Stimulated activated CD4-positive, alpha-beta T cell treated with anti-CD3 and anti-CD28 coated beads, TNF-alpha, amount 100 ng/mL, for 24 hours (primary cell): ENCODE results near the gene RHOT2.

Experiments
- DNase-seq, 3 experiments: peaks; one replicate each; pipeline ENCODE4 v3.0.0-alpha.2; 2020; ENCODE audit warnings: low read depth in 3 of 3

Gene RHOT2

DNA sequence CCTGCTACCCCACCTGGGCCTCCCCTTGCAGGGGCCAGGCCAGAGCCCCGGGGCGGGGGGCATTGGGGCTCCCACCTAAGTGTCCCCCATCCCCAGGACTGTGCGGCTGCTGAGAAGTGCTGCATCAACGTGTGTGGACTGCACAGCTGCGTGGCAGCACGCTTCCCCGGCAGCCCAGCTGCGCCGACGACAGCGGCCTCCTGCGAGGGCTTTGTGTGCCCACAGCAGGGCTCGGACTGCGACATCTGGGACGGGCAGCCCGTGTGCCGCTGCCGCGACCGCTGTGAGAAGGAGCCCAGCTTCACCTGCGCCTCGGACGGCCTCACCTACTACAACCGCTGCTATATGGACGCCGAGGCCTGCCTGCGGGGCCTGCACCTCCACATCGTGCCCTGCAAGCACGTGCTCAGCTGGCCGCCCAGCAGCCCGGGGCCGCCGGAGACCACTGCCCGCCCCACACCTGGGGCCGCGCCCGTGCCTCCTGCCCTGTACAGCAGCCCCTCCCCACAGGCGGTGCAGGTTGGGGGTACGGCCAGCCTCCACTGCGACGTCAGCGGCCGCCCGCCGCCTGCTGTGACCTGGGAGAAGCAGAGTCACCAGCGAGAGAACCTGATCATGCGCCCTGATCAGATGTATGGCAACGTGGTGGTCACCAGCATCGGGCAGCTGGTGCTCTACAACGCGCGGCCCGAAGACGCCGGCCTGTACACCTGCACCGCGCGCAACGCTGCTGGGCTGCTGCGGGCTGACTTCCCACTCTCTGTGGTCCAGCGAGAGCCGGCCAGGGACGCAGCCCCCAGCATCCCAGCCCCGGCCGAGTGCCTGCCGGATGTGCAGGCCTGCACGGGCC, 35.2 kb upstream of the RHOT2 start:
- no peak for DNase-seq

DNA sequence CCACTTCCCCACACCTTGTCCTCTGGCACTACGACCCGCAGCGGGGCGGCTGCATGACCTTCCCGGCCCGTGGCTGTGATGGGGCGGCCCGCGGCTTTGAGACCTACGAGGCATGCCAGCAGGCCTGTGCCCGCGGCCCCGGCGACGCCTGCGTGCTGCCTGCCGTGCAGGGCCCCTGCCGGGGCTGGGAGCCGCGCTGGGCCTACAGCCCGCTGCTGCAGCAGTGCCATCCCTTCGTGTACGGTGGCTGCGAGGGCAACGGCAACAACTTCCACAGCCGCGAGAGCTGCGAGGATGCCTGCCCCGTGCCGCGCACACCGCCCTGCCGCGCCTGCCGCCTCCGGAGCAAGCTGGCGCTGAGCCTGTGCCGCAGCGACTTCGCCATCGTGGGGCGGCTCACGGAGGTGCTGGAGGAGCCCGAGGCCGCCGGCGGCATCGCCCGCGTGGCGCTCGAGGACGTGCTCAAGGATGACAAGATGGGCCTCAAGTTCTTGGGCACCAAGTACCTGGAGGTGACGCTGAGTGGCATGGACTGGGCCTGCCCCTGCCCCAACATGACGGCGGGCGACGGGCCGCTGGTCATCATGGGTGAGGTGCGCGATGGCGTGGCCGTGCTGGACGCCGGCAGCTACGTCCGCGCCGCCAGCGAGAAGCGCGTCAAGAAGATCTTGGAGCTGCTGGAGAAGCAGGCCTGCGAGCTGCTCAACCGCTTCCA, 34.4 kb upstream of the RHOT2 start:
- no peak for DNase-seq

DNA sequence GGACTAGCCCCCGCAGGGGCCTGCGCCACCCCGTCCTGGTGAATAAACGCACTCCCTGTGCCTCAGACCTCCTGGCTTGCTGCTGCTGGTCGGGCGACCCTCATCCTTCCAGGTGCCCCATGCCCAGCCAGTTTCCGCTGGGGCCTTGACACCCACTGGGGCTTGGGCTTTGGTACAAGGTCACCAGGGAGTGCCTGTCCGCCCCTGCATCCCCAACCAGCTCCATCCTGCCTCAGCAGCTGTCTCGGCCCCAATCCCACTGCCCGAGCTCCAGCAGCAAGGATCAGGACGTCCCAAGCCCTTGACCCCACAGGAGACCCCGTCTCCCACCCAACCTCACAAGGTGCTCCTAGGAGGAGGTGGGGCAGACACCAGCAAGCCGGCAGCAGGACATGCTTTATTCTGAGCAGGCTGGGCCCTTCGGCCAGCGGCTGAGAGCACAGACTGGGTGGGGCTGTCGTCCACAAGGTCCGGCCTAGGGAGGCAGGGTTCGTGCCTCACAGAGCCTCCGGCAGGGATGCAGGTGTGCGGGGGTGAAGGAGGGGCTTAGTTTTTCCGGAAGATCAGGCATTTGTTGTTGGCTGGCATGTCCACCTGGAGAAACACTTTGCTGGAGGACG, 33.8 kb upstream of the RHOT2 start:
- no peak for DNase-seq

DNA sequence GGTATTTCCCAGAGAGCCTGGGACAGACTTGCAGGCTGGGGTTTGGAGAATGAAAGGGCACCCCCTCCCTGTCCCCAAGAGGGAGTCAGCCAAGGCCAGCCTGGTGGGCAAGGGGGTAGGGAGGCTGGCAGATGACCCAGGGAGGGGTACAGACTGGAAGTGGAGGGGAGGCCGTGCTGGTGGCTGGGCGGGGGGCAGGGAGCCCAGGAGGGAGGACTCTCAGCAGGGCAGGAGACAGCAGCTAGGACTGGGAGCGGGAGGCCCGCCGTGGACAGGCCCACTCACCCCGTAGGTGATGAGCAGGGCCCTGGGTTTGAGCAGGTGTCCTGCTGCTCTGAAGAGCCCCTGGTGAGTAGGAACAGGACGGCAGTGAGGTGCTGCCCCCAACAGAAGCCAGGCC, 32.9 kb upstream of the RHOT2 start:
- no peak for DNase-seq

DNA sequence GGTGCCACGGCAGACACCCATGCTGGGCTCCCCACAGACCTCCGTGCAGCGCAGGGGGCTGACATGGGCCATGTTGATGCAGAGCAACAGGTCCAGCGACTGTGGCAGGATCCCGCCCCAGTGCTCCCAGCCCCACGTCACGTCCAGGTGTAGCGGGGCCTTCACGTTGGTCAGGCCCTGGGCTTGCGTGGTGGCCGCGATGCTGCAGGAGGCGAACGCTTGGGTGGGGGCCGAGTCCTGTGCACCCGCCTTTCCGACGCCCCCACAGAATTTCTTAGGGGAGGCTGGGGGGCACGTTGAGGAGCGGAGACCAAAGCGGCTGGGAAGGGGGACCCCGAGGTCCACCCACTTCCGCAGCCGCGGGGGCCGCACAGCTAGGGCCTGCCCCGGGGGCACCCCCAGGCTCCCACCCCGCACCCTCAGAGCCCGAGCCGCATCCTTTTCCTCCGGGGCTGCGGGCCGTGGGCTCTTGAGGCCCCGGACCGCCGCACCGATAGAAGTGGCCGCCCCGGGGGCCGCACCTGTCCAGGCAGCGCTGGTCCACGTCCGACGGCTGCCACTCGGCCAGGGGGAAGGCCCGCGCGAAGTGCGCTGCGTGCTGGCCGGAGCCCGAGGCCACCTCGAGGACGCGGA, 32.2 kb upstream of the RHOT2 start:
- no peak for DNase-seq

DNA sequence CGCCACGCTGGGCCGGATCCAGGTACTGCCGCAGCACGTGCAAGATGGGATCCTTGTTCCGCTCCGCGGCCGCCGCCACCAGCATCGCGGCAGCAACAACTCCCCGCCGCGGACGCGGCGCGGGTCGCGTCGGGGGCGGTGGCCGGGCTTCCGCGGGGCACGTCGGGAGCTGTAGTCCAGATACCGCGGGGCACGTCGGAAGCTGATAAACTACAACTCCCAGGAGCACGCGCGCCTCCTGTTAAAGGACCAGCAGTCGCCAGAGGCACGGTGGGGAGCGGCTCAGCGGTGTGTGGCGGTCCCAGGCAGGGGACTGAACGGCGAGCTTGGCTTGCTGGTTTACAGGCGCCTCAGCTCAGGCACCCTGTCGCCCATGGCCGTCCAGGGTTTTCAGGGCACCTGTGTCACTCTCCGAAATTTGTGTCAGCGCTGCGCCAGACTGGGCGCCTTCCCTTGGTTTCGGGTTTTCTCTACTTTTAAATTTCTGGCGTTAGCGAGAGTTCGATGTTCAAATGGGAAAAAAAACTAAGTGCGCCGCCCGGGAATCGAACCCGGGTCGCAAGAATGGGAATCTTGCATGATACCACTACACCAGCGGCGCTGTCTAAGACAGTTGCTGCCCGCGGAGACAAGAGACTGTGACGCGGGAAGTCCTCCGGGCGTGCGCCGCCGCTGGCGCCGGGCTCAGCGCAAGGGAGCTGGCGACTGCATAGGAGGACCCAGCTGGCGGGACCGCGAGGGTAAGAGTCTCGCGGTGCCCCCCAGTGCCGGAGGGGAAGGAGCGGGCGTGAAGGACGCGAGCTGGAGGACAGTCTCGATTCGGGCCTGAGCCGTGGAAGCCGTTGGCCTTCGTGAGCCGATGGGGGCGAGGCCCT, 31.5 kb upstream of the RHOT2 start, which contains the start of gene METTL26:
Gene METTL26 (minus strand): TSS at position 100 of the 875 bp plus-strand sequence. CDS start 15 bp downstream, at position 85.
- peak; percentile 83 to 91 (median 89) for DNase-seq

DNA sequence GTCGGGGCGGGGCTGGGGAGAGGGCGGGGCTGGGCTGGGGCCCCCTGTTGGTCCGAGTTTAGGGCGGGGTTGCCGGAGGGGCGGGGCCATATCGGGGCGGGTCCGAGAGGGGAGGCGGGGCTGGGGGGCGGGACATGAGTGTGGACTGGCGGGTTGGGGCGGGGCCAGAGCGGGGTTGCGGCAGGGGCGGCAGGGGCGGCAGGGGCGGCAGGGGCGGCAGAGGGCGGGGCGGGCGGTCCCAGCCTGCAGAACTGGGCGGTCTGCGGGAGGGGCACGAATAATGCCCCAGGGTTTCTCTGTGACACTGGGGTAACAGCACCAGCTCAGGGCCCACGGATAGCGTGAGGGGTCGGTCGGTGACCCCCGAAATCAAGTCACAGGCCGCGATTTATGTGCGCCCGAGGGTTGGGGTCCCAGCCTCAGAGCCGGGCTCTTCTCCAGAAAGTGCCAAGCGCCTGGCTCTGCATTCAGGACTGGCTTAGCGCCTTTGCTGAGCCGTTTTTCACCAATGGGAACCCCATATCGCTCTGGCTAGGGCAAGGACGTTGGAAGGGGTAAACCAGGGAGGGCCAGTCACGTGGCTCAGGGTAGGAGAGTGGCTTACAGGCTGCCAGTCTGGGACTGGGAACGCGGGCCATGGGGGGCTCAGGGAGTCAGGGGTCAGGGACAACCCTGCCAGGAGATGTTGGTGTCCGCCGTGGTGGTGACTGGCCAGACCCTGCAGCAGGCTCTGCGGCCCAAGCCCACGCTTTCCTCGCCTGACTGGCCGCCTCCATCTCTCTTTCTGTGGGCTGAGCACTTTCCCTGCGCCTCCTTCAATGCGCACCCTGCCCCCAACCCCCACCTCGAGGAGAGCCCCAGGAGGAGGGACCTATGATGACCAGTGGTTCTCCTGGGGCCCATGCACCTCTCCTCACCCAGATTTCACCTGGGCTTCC, 30.6 kb upstream of the RHOT2 start:
- peak; percentile 79 to 89 (median 80) for DNase-seq

DNA sequence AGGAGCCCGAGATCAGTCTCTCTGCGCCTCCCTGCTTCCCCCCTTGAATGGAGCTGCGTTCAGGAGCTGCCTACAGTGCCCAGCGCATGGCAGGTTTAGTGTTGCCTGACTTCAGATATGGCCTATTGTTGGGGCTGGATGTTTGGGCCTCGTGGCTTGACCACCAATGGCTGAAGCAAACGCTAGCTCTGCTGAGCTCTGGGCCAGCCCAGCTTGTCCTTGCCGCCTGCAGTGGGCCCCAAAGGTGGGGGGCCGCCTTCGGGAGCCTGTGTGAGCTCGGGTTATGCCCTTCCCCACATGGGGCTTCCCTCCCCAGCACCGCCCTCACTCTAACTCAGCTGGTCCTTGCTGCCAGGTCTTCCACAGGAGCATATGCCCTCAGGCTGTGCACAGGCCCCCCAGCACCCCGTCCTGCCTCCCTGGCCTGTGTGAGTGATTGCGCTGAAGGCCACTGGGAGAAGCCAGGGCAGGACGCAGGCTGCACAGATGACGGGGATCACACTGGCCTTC, 29.8 kb upstream of the RHOT2 start:
- no peak for DNase-seq

DNA sequence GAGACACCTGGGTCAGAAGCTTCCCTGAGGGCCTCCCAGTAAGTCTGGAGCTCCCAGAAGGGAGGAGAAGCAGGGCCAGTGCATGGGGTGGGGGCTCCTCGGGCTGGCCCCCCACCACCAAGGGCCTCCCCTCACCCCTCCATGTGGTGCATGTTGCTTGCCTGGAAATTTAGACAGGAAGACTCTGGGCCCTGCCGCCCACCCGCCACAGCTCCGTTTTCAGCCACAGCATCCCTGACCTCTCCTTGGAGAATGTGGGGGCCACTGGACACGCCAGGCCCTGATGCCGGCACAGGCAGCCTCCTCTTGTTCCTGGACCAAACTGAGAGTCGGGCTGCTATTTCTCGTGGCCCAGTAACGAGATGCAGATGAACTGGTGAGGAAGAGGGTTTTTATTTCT, 29.1 kb upstream of the RHOT2 start:
- no peak for DNase-seq

DNA sequence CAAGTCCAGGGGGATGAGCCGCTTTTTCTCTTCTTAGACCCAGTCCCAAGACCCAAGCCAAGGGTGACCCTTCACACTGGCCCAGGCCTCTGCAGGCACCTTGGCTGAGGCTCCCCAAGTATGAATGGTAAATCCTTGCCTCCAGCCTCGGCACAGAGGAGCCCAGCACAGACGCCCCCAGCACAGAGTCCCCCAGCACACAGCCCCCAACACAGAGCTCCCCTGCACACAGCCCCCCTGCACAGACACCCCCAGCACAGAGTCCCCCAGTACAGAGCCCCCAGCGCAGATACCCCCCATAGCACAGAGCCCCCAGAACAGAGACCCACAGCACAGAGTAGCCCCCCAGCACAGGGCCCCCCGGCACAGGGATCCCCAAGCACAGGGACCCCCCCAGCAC, 27.3 kb upstream of the RHOT2 start:
- DNase-seq: no peak

DNA sequence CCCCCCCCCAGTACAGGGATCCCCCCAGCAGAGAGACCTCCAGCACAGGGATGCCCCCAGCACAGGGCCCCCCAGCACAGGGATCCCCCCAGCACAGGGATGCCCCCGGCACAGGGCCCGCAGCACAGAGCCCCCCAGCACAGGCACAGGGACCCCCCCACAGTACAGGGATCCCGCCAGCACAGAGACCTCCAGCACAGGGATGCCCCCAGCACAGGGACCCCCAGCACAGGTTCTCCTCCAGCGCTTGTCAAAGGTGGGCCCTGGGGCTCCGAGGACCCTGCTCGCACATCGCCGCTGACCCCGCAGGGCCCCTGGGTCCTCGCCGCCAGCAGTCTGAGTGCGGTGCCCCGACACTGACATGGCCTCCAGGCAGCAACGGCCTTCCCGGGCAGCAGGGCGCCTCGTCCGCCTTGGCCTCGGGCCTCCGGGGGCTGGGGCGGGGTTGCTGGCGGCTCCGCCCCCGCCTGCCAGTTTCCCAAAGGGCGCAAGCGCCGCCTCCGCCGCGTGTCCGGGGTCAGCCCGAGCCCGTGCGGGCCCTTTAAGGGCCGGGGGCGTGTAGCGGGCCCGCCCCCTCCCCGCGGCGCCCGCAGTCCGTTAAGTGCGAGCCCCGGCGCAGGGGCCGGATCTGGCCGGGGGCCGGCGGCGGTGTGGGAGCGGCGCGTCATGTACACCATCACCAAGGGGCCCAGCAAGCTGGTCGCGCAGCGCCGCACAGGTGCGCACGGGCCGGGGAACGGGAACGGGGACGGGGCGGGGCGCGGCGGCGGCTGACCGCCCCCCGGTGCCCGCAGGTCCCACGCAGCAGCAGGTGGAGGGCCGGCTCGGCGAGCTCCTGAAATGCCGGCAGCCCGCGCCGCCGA, 26.4 kb upstream of the RHOT2 start, which contains the start of gene MCRIP2:
Gene MCRIP2 (plus strand): TSS at position 503 of the 863 bp plus-strand sequence. CDS start 164 bp downstream, at position 667.
- DNase-seq: peak; percentile 37 to 82 (median 58)

DNA sequence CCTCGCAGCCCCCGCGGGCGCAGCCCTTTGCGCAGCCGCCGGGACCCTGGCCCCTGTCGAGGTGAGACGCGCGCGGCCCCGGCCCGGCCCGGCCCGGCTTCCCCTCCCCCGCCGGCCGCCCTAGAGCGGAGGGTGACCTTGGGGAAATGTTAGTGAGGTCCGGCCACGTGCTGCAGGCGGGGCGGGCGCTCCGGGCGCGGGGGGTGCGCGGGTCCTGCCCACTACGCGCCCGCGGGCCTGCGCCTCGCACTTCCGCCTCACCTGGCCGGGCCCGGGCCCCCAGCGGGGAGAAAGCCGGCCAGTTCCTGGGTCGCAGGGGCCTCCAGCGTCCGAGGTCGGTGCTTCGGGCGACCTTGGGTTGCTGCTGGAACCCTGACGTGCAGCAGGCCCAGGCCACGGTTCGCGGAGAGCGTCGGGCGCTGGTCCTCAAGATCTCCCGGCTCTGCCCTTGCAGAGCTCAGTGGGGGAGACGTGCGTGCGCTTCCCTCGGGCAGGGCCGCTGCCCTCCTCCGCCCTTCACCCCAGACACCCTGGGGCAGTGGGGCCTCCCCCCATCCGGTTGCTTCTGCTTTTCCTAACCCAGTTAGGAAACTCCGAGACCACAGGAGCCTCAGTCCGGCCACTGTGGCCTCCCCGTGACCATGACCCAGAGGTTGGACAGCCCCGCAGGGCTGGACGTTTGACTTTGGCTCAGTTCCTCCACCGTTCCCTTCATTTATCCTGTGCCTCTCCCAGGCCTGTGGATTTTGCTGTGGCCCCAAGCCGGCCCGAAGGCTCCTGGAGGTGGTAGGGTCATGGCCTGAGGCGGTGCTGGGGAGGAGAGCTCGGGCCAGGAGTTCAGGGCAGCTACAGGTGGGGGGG, 25.5 kb upstream of the RHOT2 start:
- DNase-seq: peak in 1 of 3 experiments; percentile 53

DNA sequence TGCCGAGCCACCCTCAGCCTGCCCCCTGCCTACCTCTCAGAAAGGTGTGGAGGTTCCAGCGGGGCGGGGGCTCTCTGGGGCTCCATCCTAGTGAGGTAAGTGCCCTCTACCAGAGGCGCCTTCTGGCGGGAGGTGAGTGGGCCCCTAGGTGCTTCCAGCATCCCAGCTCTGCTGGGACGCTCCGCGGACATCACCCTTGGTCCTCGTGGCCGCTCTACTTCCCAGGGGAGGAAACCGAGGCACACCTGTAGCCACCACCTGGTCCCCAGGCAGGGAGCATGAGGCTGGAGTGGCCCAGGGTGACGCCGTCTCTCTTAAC, 24.9 kb upstream of the RHOT2 start:
- DNase-seq: no peak

DNA sequence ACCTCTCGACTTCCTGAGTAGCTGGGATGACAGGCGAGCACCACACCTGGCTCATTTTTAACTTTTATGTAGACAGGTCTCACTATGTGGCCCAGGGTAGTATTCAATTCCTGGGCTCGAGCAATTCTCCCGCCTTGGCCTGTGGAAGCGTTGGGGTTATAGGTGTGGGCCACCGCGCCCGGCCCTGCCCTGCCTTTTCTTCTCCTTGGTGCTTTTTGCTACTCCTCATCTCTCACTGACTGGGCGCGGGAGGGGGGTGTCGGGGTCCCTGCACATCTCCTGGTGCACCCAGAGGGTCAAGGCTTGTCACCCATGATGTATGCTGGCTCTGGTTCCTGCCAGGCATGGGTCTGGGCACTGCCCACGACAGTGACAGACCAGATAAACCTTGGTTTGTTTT, 23.4 kb upstream of the RHOT2 start:
- no peak for DNase-seq

DNA sequence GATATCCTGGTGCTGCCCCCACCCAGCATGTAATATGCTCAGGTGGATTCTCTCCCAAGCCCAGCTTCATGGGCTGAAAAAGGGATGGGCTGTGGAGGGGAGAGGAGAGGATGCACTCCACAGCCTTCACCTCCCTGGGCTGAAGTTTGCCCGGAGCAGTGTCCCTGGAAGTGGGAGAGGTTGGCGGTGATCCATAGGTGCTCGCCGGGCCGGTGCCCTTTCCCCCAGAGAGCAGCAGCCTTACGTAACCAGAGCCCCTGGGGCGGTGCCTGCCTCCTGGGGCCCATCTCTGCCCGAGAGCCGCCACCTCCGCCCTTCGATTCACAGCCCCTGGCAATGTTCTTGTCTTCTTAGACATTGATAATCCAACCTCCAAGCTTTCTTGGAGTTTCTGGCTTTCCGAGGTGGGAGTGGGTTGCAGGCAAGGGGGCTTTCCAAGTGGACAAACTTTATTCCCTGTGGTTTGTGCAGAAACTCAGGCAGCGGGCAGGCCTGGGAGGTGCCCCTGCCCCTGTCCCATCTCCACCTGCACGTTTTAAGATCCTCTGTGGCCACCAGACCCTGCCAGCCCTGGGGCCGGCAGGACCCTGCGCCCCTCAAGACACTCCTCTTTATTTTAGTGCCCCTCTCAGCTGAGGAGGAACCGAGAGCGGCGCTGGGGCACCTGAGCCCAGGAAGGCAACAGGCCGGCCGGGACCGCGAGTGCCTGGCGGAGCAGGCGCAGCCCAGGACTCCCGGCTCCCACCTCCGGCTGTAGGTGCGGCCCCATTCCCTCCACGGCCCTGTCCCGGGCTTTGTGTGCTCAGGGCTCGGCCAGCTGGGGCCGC, 21.9 kb upstream of the RHOT2 start:
- DNase-seq: no peak

DNA sequence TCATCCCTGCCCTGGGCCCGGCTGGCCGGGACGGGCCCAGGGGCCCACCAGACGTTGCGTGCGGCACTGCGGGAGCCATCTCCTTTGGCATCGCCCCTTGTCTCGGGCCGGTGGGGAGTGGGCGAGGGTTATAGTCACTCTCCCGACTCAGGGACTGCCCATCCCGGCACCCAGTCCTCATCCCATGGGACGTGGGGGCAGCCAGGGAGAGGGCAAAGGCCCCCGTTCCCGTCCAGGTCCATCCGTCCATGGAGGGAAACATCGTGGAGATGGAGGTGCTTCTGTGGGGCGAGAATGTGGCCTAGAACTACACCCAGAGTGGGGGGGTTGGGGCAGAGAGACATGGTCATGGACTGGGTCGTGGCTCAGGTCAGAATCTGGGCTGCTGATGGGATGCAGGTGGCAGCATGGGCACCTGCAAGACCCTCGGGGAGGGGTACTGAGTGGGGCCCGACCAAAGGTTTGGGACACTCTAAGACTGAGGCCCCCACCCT, 21.2 kb upstream of the RHOT2 start:
- no peak for DNase-seq
